Measurements from ENCODE around the gene ERC2.

Gene ERC2

GRCh38 chr3:55805169-55805568 is 663.1 kb downstream of the ERC2 start:
- no peaks in the 10 kb centered on the region for H3K36me3 Mint-ChIP-seq
- no peak overlapping the region for H3K4me3 Mint-ChIP-seq
- H3K4me1 Mint-ChIP-seq: no peaks in the 10 kb centered on the region
- ATAC-seq (ENCODE audit: low read depth): no peak
- no peak overlapping the region for H3K27ac Mint-ChIP-seq
- peaks cover 2% of the 10 kb centered on the region for H3K9me3 Mint-ChIP-seq
- DNase-seq (ENCODE audit: low spot score in 2 of 2): no peak
- no peaks in the 10 kb centered on the region for H3K27me3 Mint-ChIP-seq

DNA sequence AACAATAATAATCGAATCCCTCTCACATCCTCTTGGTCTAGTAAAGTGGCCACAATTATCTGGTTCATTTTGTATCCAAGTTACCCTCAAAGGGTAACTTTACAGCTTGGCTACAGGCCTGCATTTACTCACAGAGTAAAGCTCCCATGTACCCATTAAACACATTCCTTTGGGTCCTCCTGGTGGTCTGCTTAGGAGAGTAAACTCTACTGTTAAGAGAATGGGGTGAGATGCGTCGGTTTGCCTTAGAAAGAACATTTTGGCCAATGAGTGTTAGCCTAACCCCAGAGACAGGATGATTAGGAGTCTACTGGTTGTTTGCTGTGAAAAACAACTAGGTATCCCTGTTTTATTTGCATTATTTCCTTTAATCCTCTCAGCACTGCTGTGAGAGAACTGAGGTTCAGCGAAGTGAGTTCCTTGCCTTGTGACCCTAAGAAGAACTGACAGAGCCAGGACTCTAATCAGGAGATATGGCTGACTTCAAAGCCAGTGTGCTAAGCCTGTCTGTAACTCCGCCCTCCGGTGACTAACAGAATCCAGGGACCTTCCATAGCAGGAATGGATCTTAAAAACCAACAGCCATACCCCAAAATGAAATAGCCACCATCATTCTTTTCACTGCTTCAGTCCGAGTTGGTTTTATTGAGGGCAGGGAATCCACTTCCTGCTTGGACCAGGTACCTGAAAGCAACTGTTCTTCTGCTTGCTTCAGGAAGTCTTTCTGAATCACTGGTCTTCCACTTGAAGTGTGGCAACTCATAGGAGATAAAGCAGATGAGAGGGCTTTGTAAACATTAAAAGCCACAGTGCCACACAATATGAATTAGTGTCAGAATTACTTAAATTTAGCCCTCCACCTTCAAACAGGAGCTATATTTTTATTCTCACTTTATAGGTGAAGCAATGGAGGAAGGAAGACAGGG is 663.8 kb downstream of the ERC2 start:
- ATAC-seq (ENCODE audit: low read depth): no peak
- peaks cover 2% of the 10 kb centered on the region for H3K9me3 Mint-ChIP-seq
- no peak for DNase-seq (ENCODE audit: low spot score in 2 of 2)
- H3K27ac Mint-ChIP-seq: no peak overlapping the region
- H3K36me3 Mint-ChIP-seq: no peaks in the 10 kb centered on the region
- H3K4me3 Mint-ChIP-seq: no peak overlapping the region
- no peaks in the 10 kb centered on the region for H3K27me3 Mint-ChIP-seq
- no peaks in the 10 kb centered on the region for H3K4me1 Mint-ChIP-seq

GRCh38 chr3:55802816-55803215 is 665.5 kb downstream of the ERC2 start:
- Mint-ChIP-seq H3K4me1 (no peaks in the 10 kb centered on the region), H3K27ac (no peak overlapping the region), H3K9me3 (peaks cover 4% of the 10 kb centered on the region), H3K4me3 (no peak overlapping the region), H3K36me3 (no peaks in the 10 kb centered on the region), H3K27me3 (no peaks in the 10 kb centered on the region)
- DNase-seq (ENCODE audit: low spot score in 2 of 2) (no peak), ATAC-seq (ENCODE audit: low read depth) (no peak)

DNA sequence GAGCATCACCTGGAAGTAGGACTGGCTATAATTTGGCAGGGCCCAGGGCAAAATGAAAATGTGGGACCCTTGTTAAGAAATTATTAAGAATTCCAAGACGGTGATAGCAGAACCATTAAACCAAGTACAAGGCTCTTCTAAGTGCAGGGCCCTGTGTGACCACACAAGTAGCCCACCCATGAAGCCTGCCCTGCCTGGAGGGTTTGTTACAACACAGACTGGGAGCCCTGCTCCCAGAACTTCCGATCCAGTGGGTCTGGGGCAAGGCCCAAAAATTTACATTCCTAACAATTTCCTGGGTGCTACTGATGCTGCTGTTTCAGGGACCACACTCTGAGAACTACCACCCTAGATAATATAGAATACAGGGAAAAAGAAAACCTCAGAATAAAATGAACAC is 666.6 kb downstream of the ERC2 start:
- DNase-seq (ENCODE audit: low spot score in 2 of 2): no peak
- no peak overlapping the region for H3K27ac Mint-ChIP-seq
- no peaks in the 10 kb centered on the region for H3K36me3 Mint-ChIP-seq
- H3K4me1 Mint-ChIP-seq: no peaks in the 10 kb centered on the region
- no peak for ATAC-seq (ENCODE audit: low read depth)
- no peaks in the 10 kb centered on the region for H3K27me3 Mint-ChIP-seq
- peaks cover 5% of the 10 kb centered on the region for H3K9me3 Mint-ChIP-seq
- H3K4me3 Mint-ChIP-seq: no peak overlapping the region

DNA sequence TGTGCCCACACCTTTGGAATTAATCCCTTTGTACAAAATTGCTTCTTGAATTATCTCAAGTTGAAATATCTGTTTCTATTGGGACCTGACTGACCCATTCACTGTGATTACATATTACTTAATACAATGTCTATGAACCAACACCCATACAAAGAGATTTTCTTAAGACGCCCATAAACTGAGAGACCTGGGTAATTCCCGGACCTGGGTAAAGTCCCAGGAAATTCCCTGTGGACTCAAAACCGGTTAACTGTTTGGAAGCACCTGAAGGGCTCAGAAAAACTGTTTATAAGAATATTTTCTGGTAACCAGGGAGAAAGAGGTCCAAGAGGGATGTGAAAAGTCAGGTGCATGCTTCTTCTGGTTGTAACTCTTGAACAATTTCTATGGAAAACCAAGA is 667.2 kb downstream of the ERC2 start:
- H3K27me3 Mint-ChIP-seq: no peaks in the 10 kb centered on the region
- no peak for ATAC-seq (ENCODE audit: low read depth)

GRCh38 chr3:55797775-55798174 is 670.5 kb downstream of the ERC2 start:
- Mint-ChIP-seq H3K27ac (no peak overlapping the region), H3K27me3 (no peaks in the 10 kb centered on the region), H3K4me3 (no peak overlapping the region), H3K4me1 (no peaks in the 10 kb centered on the region), H3K9me3 (peaks cover 3% of the 10 kb centered on the region), H3K36me3 (no peaks in the 10 kb centered on the region)
- DNase-seq (ENCODE audit: low spot score in 2 of 2) (no peak), ATAC-seq (ENCODE audit: low read depth) (no peak)

More for the DNA sequence above, 667.2 kb downstream of the ERC2 start:
- Mint-ChIP-seq H3K4me1 (no peaks in the 10 kb centered on the region), H3K36me3 (no peaks in the 10 kb centered on the region), H3K4me3 (no peak overlapping the region), H3K9me3 (peaks cover 3% of the 10 kb centered on the region), H3K27ac (no peak overlapping the region)
- DNase-seq (ENCODE audit: low spot score in 2 of 2): no peak

- no peaks in the 10 kb centered on the region for H3K36me3 Mint-ChIP-seq
- H3K27me3 Mint-ChIP-seq: no peaks in the 10 kb centered on the region
- peaks cover 3% of the 10 kb centered on the region for H3K9me3 Mint-ChIP-seq
- H3K4me1 Mint-ChIP-seq: no peaks in the 10 kb centered on the region
- no peak for ATAC-seq (ENCODE audit: low read depth)
- no peak overlapping the region for H3K27ac Mint-ChIP-seq
- no peak for DNase-seq (ENCODE audit: low spot score in 2 of 2)
- H3K4me3 Mint-ChIP-seq: no peak overlapping the region
Observed at GRCh38 chr3:55797084-55797483, 671.2 kb downstream of the ERC2 start.

GRCh38 chr3:55796533-55796932 is 671.7 kb downstream of the ERC2 start:
- H3K27me3 Mint-ChIP-seq: no peaks in the 10 kb centered on the region
- H3K4me1 Mint-ChIP-seq: no peaks in the 10 kb centered on the region
- no peak overlapping the region for H3K4me3 Mint-ChIP-seq
- DNase-seq (ENCODE audit: low spot score in 2 of 2): no peak
- no peak for ATAC-seq (ENCODE audit: low read depth)
- peaks cover 3% of the 10 kb centered on the region for H3K9me3 Mint-ChIP-seq
- H3K27ac Mint-ChIP-seq: no peak overlapping the region
- H3K36me3 Mint-ChIP-seq: no peaks in the 10 kb centered on the region

DNA sequence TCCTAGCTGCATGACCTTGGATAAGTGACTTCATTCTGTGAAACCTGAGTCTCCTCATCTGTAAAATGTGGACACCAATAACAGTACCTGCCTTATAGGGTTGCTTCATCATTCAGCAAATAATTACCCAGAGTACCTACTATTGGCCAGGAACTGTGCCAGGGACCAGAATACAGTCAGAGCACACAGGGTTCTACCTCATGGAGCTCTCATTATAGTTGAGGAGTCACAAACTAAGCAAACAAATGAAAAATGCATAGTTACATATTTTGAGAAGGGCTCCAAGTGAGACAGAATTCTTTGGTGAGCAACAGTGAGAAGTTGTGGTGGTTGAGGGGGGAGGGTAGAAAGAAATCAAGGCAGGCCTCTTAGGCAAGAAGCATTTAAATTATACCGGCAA is 672.5 kb downstream of the ERC2 start:
- ATAC-seq (ENCODE audit: low read depth) (no peak), DNase-seq (ENCODE audit: low spot score in 2 of 2) (no peak)
- Mint-ChIP-seq H3K27me3 (no peaks in the 10 kb centered on the region), H3K27ac (no peak overlapping the region), H3K36me3 (no peaks in the 10 kb centered on the region), H3K4me3 (no peak overlapping the region), H3K4me1 (no peaks in the 10 kb centered on the region), H3K9me3 (peaks cover 3% of the 10 kb centered on the region)

GRCh38 chr3:55795296-55795695 is 673.0 kb downstream of the ERC2 start:
- Mint-ChIP-seq H3K4me3 (no peak overlapping the region), H3K27me3 (no peaks in the 10 kb centered on the region), H3K9me3 (peaks cover 3% of the 10 kb centered on the region), H3K4me1 (no peaks in the 10 kb centered on the region), H3K36me3 (no peaks in the 10 kb centered on the region), H3K27ac (no peak overlapping the region)
- no peak for DNase-seq (ENCODE audit: low spot score in 2 of 2)
- ATAC-seq (ENCODE audit: low read depth): no peak

GRCh38 chr3:55792742-55793141 is 675.5 kb downstream of the ERC2 start:
- Mint-ChIP-seq H3K9me3 (no peaks in the 10 kb centered on the region), H3K27me3 (no peaks in the 10 kb centered on the region), H3K36me3 (no peaks in the 10 kb centered on the region), H3K27ac (no peak overlapping the region), H3K4me1 (no peaks in the 10 kb centered on the region), H3K4me3 (no peak overlapping the region)
- ATAC-seq (ENCODE audit: low read depth) (no peak), DNase-seq (ENCODE audit: low spot score in 2 of 2) (no peak)

DNA sequence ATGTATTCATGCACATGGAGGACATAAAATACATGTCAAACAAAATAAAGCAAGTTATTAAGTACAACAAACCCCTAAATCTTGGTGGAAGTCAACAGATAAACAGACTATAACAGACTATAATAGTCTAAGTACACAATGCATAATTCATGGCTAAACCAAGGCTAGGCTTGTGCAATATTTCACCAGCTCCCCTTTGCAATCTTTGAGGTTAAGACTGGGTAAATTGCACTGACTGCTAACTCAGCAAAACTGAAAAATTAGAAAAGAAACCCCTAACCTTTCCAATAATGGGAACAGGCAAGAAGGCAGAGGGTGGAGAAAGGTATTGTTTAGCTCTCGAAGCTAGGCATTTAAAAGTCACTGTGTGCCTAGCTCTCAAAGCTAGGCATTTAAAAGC is 676.3 kb downstream of the ERC2 start:
- no peak overlapping the region for H3K27ac Mint-ChIP-seq
- H3K9me3 Mint-ChIP-seq: no peaks in the 10 kb centered on the region
- no peaks in the 10 kb centered on the region for H3K4me1 Mint-ChIP-seq
- no peak overlapping the region for H3K4me3 Mint-ChIP-seq
- no peak for DNase-seq (ENCODE audit: low spot score in 2 of 2)
- no peaks in the 10 kb centered on the region for H3K27me3 Mint-ChIP-seq
- H3K36me3 Mint-ChIP-seq: no peaks in the 10 kb centered on the region
- no peak for ATAC-seq (ENCODE audit: low read depth)

GRCh38 chr3:55790596-55791350 is 677.5 kb downstream of the ERC2 start:
- ATAC-seq (ENCODE audit: low read depth) (no peak), DNase-seq (ENCODE audit: low spot score in 2 of 2) (no peak)
- Mint-ChIP-seq H3K27me3 (no peaks in the 10 kb centered on the region), H3K4me1 (no peaks in the 10 kb centered on the region), H3K4me3 (no peak overlapping the region), H3K36me3 (no peaks in the 10 kb centered on the region), H3K9me3 (no peaks in the 10 kb centered on the region), H3K27ac (no peak overlapping the region)

DNA sequence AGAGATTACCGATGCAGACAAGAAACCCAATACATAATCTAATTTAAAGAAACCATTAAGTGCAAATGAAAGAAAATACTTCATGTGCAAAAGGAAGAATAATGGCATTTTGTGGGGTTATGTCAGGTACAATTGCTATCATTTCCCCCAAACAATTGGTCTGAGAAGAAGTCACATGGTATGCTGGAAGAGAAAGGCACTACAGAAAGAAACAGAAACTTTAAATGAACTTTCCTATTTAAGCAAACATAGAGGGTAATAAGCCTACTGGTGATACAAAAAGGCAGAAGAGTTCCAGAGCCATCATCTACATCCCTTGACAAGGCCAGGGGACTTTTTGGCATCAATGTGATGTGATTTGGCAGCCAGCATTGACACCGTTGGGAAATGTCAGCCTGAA is 678.8 kb downstream of the ERC2 start:
- ATAC-seq (ENCODE audit: low read depth) (no peak), DNase-seq (ENCODE audit: low spot score in 2 of 2) (no peak)
- no peaks in the 10 kb centered on the region for H3K27me3 Mint-ChIP-seq
- H3K9me3 Mint-ChIP-seq: no peaks in the 10 kb centered on the region
- no peaks in the 10 kb centered on the region for H3K36me3 Mint-ChIP-seq
- H3K4me1 Mint-ChIP-seq: no peaks in the 10 kb centered on the region
- H3K4me3 Mint-ChIP-seq: no peak overlapping the region
- no peak overlapping the region for H3K27ac Mint-ChIP-seq
